Lung (tissue), 12 donors: ENCODE results near the gene SLC25A30. TPM values are rescaled to one million over a fixed set of nuclear protein-coding genes. Genes with fewer than 3 reads are reported as not detected.
"Not testable (repeated sequence)": the region's sequence is repeated elsewhere in the genome, so short reads cannot be mapped to it uniquely, and the experiment has no call there.

Experiments
- ATAC-seq: fragments of 200-7000 bp; cut with Tn5 transposase; one replicate; pipeline ENCODE4 v1.9.1; 2020; ENCODE audit warnings: moderate number of reproducible peaks; ENCODE audit not compliant: insufficient read depth, low FRiP score
- DNase-seq, 3 donors: peaks; one replicate each; pipeline ENCODE4 v3.0.0-alpha.2; 2013 to 2017
- H3K27ac ChIP-seq, 2 donors: one replicate each; pipeline ENCODE4 v1.5.1; 2013; ENCODE audit warnings: mild to moderate bottlenecking in 2 of 2, moderate library complexity in 2 of 2, control low read depth in 1 of 2, inconsistent platforms in 1 of 2, low read depth in 1 of 2, low read length in 1 of 2
- H3K27me3 ChIP-seq, 3 donors: one replicate each; pipeline ENCODE4 v1.5.1; 2013; ENCODE audit warnings: low read length in 2 of 3; ENCODE audit not compliant: control insufficient read depth in 3 of 3, insufficient read depth in 3 of 3
- H3K36me3 ChIP-seq, 4 donors: one replicate each; pipeline ENCODE4 v1.5.1; 2013; ENCODE audit warnings: low read length in 4 of 4, mild to moderate bottlenecking in 1 of 4, moderate library complexity in 1 of 4; ENCODE audit not compliant: control insufficient read depth in 4 of 4, insufficient read depth in 4 of 4
- H3K4me1 ChIP-seq, 5 donors: one replicate each; pipeline ENCODE4 v1.5.1; 2013; ENCODE audit warnings: low read length in 5 of 5, mild to moderate bottlenecking in 2 of 5, moderate library complexity in 1 of 5; ENCODE audit not compliant: control insufficient read depth in 5 of 5, insufficient read depth in 5 of 5
- H3K4me3 ChIP-seq: one replicate; pipeline ENCODE4 v1.5.1; 2013; ENCODE audit warnings: mild to moderate bottlenecking, control low read depth, moderate library complexity
- H3K9ac ChIP-seq, 2 donors: one replicate each; pipeline ENCODE4 v1.5.1; 2013; ENCODE audit warnings: low read length in 2 of 2, control low read depth in 1 of 2; ENCODE audit not compliant: insufficient read depth in 1 of 2
- H3K9me3 ChIP-seq, 4 donors: one replicate each; pipeline ENCODE4 v1.5.1; 2013; ENCODE audit warnings: low read length in 3 of 4, mild to moderate bottlenecking in 1 of 4, moderate library complexity in 1 of 4; ENCODE audit not compliant: control insufficient read depth in 4 of 4, insufficient read depth in 3 of 4
- CTCF ChIP-seq: IDR thresholded peaks from 2 replicates; pipeline ENCODE4 v1.5.1; 2012; ENCODE audit warnings: mild to moderate bottlenecking; ENCODE audit errors: control extremely low read depth, extremely low read depth
- WGBS, 2 donors: extraction: QIAGEN DNeasy Blood & Tissue Kit; methylation state at CpG; one replicate each; pipeline ENCODE4 v1.1.7; 2013; 5-methylcytosine and 5-hydroxymethylcytosine counted together
- polyA plus RNA-seq, 2 donors: library from polyadenylated mRNA; stranded (reverse); fragments of 200-250 nt; gene quantifications; one replicate each; pipeline ENCODE4 v1.2.1, GENCODE V29; 2013
- total RNA-seq, 2 donors: library from RNA; depleted of rRNA in 1 of 2; stranded (reverse); fragments of >200 nt in 1 of 2; gene quantifications; one replicate each; pipeline ENCODE4 v1.2.1, GENCODE V29; 2014 to 2021
- donor health status: control.
- donor health status: control.
- donor health status: Bipolar disorder and iron deficiency.
- donor health status: healthy.
- donor health status: DM: yes; HTN: yes; CAD: no.

SLC25A30 gene
- total and polyA plus RNA-seq, 4 donors: 7.3 to 24.3 (median 10.2) TPM

- no peak overlapping the region for H3K4me3 ChIP-seq
- peak overlapping the region in 1 of 2 donors; percentile 40 for H3K27ac ChIP-seq
- peaks cover 15 to 21% (median 16%) of the 10 kb centered on the region in 4 donors for H3K36me3 ChIP-seq
- no peaks in the 10 kb centered on the region for H3K27me3 ChIP-seq
- no peak for ATAC-seq
- H3K4me1 ChIP-seq: peaks cover 0 to 16% (median 4%) of the 10 kb centered on the region in 5 donors
- H3K9ac ChIP-seq: no peak overlapping the region
- 70 to 73% methylated on average over 5 of the region's 5 CpGs for WGBS, 2 donors
- DNase-seq: no peak
- no peak for TF ChIP-seq CTCF
- no peaks in the 10 kb centered on the region for H3K9me3 ChIP-seq
Observed at GRCh38 chr13:45392811-45393210, 25.4 kb downstream of the SLC25A30 start.

GRCh38 chr13:45391926-45392325 lies 26.2 kb downstream of the SLC25A30 start:
- ATAC-seq (no peak), DNase-seq (no peak)
- WGBS, 2 donors: 96 to 97% methylated on average over 6 of the region's 6 CpGs
- TF ChIP-seq CTCF: no peak
- Histone ChIP-seq H3K27me3 (no peaks in the 10 kb centered on the region), H3K4me3 (no peak overlapping the region), H3K9ac (no peak overlapping the region), H3K4me1 (peaks cover 0 to 16% (median 4%) of the 10 kb centered on the region in 5 donors), H3K9me3 (no peaks in the 10 kb centered on the region), H3K36me3 (peaks cover 12 to 20% (median 15%) of the 10 kb centered on the region in 4 donors), H3K27ac (peak overlapping the region in 1 of 2 donors; percentile 40)

GRCh38 chr13:45391128-45391527 lies 27.0 kb downstream of the SLC25A30 start:
- ATAC-seq, H3K9me3 ChIP-seq, H3K27me3 ChIP-seq, H3K9ac ChIP-seq, H3K27ac ChIP-seq, H3K4me3 ChIP-seq, DNase-seq: not testable (repeated sequence)
- peaks cover 12 to 18% (median 14%) of the 10 kb centered on the region in 4 donors for H3K36me3 ChIP-seq
- 95 to 99% methylated on average over 28 to 36 of the region's 37 CpGs for WGBS, 2 donors
- H3K4me1 ChIP-seq: peaks cover 0 to 12% (median 0%) of the 10 kb centered on the region in 5 donors

- peaks cover 0 to 12% (median 0%) of the 10 kb centered on the region in 5 donors for H3K4me1 ChIP-seq
- H3K9ac ChIP-seq, DNase-seq, H3K27me3 ChIP-seq, H3K4me3 ChIP-seq, H3K27ac ChIP-seq, H3K9me3 ChIP-seq, ATAC-seq: not testable (repeated sequence)
- 88 to 94% methylated on average over 7 to 8 of the region's 9 CpGs for WGBS, 2 donors
- peaks cover 5 to 10% (median 8%) of the 10 kb centered on the region in 4 donors for H3K36me3 ChIP-seq
Observed at GRCh38 chr13:45390348-45390747, 27.8 kb downstream of the SLC25A30 start.
